Endothelial cell of umbilical vein (primary cell): ENCODE results near the gene SRSF1. TPM values are rescaled to one million over a fixed set of nuclear protein-coding genes. Genes with fewer than 3 reads are reported as not detected.

Experiments used
- BruUV-seq: library from RNA; stranded (reverse); fragments of 400-500 nt; replicated peaks from 2 replicates; lab custom pipeline; 2021; lab: Mats Ljungman, UMichigan
- CTCF ChIA-PET: fragments of 300-600, 350-600 bp; sonication (Branson Sonifier 250); formaldehyde crosslinking; loops from one replicate; lab custom pipeline; 2021; ENCODE audit warnings: antibody characterized with exemption, inconsistent platforms; lab: Charles Lee
- POLR2A ChIA-PET: fragments of 300-600, 350-600 bp; sonication (Branson Sonifier 250); formaldehyde crosslinking; loops from one replicate; lab custom pipeline; 2021; ENCODE audit warnings: antibody characterized with exemption, inconsistent platforms; lab: Charles Lee
- DNase-seq: peaks from one replicate; pipeline ENCODE4 v3.0.0-alpha.2; 2011; ENCODE audit warnings: low read depth, low spot score
- FAIRE-seq: peaks from 2 replicates; lab custom pipeline; 2011; peaks lifted over from hg19 to GRCh38; lab: Jason Lieb, UNC
- H2AFZ ChIP-seq: 2 replicates; pipeline ENCODE4 v1.6.0; 2012; ENCODE audit warnings: low read depth, low read length, control low read depth, inconsistent platforms
- H3K27ac ChIP-seq: 2 replicates; pipeline ENCODE4 v1.5.1; 2011; ENCODE audit warnings: low read depth, mild to moderate bottlenecking, control low read depth, low read length, moderate library complexity; ENCODE audit not compliant: insufficient read depth
- H3K27me3 ChIP-seq, 2 experiments: 2 replicates each; pipeline versions ENCODE4 v1.6.0 to v1.6.1; 2011; ENCODE audit warnings: low read length in 2 of 2, mixed read lengths in 1 of 2; ENCODE audit not compliant: control insufficient read depth in 2 of 2, insufficient read depth in 2 of 2
- H3K36me3 ChIP-seq, 2 experiments: 2 replicates in 1 of 2; 3 replicates in 1 of 2; pipeline ENCODE4 v1.5.1; 2011; ENCODE audit warnings: low read length in 2 of 2, mild to moderate bottlenecking in 1 of 2, moderate library complexity in 1 of 2; ENCODE audit not compliant: control insufficient read depth in 2 of 2, insufficient read depth in 2 of 2; ENCODE audit errors: extremely low read depth in 1 of 2
- H3K4me1 ChIP-seq: 3 replicates; pipeline ENCODE4 v1.5.1; 2011; ENCODE audit warnings: mild to moderate bottlenecking, low read length; ENCODE audit not compliant: control insufficient read depth, insufficient read depth; ENCODE audit errors: extremely low read depth
- H3K4me2 ChIP-seq: 2 replicates; pipeline ENCODE4 v1.6.1; 2011; ENCODE audit warnings: low read length, control low read depth, mixed read lengths; ENCODE audit not compliant: insufficient read depth
- H3K4me3 ChIP-seq, 3 experiments: fragments of 200-600 bp in 1 of 3; sonication (generic), shearing (Covaris generic) in 1 of 3; replicated peaks in 1 of 3; 2 replicates each; pipeline ENCODE4 v1.5.1; 2011 to 2016; ENCODE audit warnings: control low read depth in 3 of 3, low read length in 3 of 3, mild to moderate bottlenecking in 2 of 3, inconsistent platforms in 1 of 3, low read depth in 1 of 3, moderate library complexity in 1 of 3; ENCODE audit not compliant: insufficient read depth in 1 of 3
- H3K79me2 ChIP-seq: 2 replicates; pipeline ENCODE4 v1.6.0; 2012; ENCODE audit warnings: low read length, inconsistent platforms; ENCODE audit not compliant: control insufficient read depth, insufficient read depth
- H3K9ac ChIP-seq: replicated peaks from 2 replicates; pipeline ENCODE3; 2011; ENCODE audit warnings: low read length, control low read depth; ENCODE audit not compliant: insufficient read depth; ENCODE audit errors: extremely low read depth
- H3K9me1 ChIP-seq: replicated peaks from 3 replicates; pipeline ENCODE4 v1.6.0; 2011; ENCODE audit warnings: mild to moderate bottlenecking, low read length; ENCODE audit not compliant: control insufficient read depth, insufficient read depth; ENCODE audit errors: extremely low read depth
- H3K9me3 ChIP-seq: replicated peaks from 2 replicates; pipeline ENCODE4 v1.5.1; 2012; ENCODE audit warnings: low read length, inconsistent platforms; ENCODE audit not compliant: control insufficient read depth, insufficient read depth
- H4K20me1 ChIP-seq: replicated peaks from 2 replicates; pipeline ENCODE3; 2011; ENCODE audit warnings: mild to moderate bottlenecking, low read length; ENCODE audit not compliant: control insufficient read depth, insufficient read depth; ENCODE audit errors: extremely low read depth
- EZH2 ChIP-seq: IDR thresholded peaks from 2 replicates; pipeline ENCODE4 v1.6.1; 2012; ENCODE audit warnings: borderline replicate concordance, low read depth, mild to moderate bottlenecking, moderate library complexity, low read length, inconsistent platforms; ENCODE audit not compliant: severe bottlenecking
- FOS ChIP-seq: IDR thresholded peaks from 2 replicates; pipeline ENCODE4 v1.6.1; 2011; ENCODE audit warnings: mild to moderate bottlenecking, low read length, moderate library complexity, borderline replicate concordance; ENCODE audit not compliant: insufficient read depth
- GATA2 ChIP-seq: IDR thresholded peaks from 2 replicates; pipeline ENCODE4 v1.7.0; 2011; ENCODE audit warnings: low read depth, mild to moderate bottlenecking, moderate library complexity, mixed read lengths, low read length; ENCODE audit not compliant: insufficient read length, insufficient read depth
- JUN ChIP-seq: IDR thresholded peaks from 2 replicates; pipeline ENCODE4 v1.6.1; 2011; ENCODE audit warnings: borderline replicate concordance, low read depth; ENCODE audit not compliant: insufficient read length, insufficient read depth
- MYC ChIP-seq: IDR thresholded peaks from one replicate; pipeline ENCODE4 v1.6.1; 2011; ENCODE audit warnings: mild to moderate bottlenecking, low read depth, low read length
- POLR2A ChIP-seq: IDR thresholded peaks from 2 replicates; pipeline ENCODE4 v1.6.1; 2012; ENCODE audit warnings: low read depth, mild to moderate bottlenecking, control low read depth, low read length
- POLR2AphosphoS5 ChIP-seq: IDR thresholded peaks from 2 replicates; pipeline ENCODE4 v1.6.1; 2012; ENCODE audit warnings: low read depth, mild to moderate bottlenecking, control low read depth, low read length, moderate library complexity; ENCODE audit not compliant: insufficient read depth
- dilution Hi-C: fragments of 300-500 bp; cut with MboI; formaldehyde crosslinking; loops from one replicate; pipeline ENCODE4 v1.15.0; 2019; ENCODE audit warnings: low sequenced_read_pairs; ENCODE audit not compliant: extremely low pct_ligation_motif_present
- intact Hi-C: fragments of 100-400 bp; cut with micrococcal nuclease; formaldehyde crosslinking; loops from one replicate; pipeline ENCODE4 v1.10.0; 2022
- polyA plus RNA-seq, 4 experiments: library from polyadenylated mRNA; depleted of rRNA in 3 of 4; stranded (reverse) in 3 of 4; unstranded in 1 of 4; fragments of >200 nt; gene quantifications; 2 replicates each; pipeline versions ENCODE4 v1.2.1 to v1.2.3, GENCODE V29; 2011 to 2012; ENCODE audit warnings: missing spikeins in 1 of 4
- total RNA-seq: library from RNA; stranded (reverse); gene quantifications from 2 replicates; pipeline ENCODE4 v1.2.3, GENCODE V29; 2021
- TF ChIP-seq, protein P1 (sequence below): IDR thresholded peaks from 2 replicates; pipeline ENCODE4 v1.6.1; 2011; ENCODE audit not compliant: insufficient read depth, insufficient read length
- TF ChIP-seq, protein P2 (sequence below), 2 donors: IDR thresholded peaks; 1 replicate in 1 of 2; 2 replicates in 1 of 2; pipeline ENCODE4 v1.5.1; 2011; ENCODE audit warnings: low read length in 2 of 2, mild to moderate bottlenecking in 2 of 2, moderate library complexity in 2 of 2, control low read depth in 1 of 2, inconsistent platforms in 1 of 2, low read depth in 1 of 2; ENCODE audit not compliant: insufficient read depth in 1 of 2; ENCODE audit errors: extremely low read depth in 1 of 2

Gene SRSF1
- total and polyA plus RNA-seq, 2 donors (not counting 3 experiments of a cell fraction or from before 2014, with no cell fraction given) = 133 to 316 TPM

DNA sequence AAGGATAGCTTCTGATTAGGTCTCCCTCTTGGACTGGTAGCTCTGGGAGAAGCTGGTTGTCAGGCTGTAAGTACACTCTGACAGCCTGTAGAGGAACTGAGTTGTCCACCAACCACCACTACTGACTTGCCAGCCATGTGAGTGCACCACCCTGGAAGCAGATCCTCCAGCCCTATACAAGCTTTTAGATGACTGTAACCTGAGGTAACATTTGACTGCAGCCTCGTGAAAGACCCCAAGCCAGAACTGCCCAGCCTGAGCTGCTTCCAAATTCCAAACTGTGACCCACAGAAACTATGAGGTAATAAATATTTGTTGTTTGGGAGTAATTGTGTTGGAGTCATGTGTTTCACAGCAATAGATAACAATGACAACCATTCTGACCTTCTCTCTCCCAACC lies 45.4 kb upstream of the SRSF1 start:
- DNase-seq (no peak), FAIRE-seq (no peak)
- no peaks in the 10 kb centered on the region for H3K9me1 ChIP-seq
- dilution Hi-C loops = no loop called here
- no peak overlapping the region for H3K4me2 ChIP-seq
- POLR2A ChIA-PET = no interaction called here
- intact Hi-C loops = no loop called here
- no peaks in the 10 kb centered on the region for H3K9me3 ChIP-seq
- no peak overlapping the region for H3K9ac ChIP-seq
- H3K36me3 ChIP-seq = no peaks in the 10 kb centered on the region
- no peaks in the 10 kb centered on the region for H4K20me1 ChIP-seq
- BruUV-seq = no TSS peak
- H3K27me3 ChIP-seq = peaks cover 0 to 11% of the 10 kb centered on the region in 2 experiments
- CTCF ChIA-PET = no interaction called here
- no peaks in the 10 kb centered on the region for H3K79me2 ChIP-seq
- TF ChIP-seq, protein P1, sequence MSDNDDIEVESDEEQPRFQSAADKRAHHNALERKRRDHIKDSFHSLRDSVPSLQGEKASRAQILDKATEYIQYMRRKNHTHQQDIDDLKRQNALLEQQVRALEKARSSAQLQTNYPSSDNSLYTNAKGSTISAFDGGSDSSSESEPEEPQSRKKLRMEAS = no peak
- TF ChIP-seq MYC = no peak
- TF ChIP-seq FOS = no peak
- TF ChIP-seq POLR2AphosphoS5 = no peak
- TF ChIP-seq, protein P2, sequence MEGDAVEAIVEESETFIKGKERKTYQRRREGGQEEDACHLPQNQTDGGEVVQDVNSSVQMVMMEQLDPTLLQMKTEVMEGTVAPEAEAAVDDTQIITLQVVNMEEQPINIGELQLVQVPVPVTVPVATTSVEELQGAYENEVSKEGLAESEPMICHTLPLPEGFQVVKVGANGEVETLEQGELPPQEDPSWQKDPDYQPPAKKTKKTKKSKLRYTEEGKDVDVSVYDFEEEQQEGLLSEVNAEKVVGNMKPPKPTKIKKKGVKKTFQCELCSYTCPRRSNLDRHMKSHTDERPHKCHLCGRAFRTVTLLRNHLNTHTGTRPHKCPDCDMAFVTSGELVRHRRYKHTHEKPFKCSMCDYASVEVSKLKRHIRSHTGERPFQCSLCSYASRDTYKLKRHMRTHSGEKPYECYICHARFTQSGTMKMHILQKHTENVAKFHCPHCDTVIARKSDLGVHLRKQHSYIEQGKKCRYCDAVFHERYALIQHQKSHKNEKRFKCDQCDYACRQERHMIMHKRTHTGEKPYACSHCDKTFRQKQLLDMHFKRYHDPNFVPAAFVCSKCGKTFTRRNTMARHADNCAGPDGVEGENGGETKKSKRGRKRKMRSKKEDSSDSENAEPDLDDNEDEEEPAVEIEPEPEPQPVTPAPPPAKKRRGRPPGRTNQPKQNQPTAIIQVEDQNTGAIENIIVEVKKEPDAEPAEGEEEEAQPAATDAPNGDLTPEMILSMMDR (IDR thresholded peaks at IDR 0.05; ENCODE audit: extremely low read depth in 1 of 2, insufficient read depth in 1 of 2, low read depth in 1 of 2, low read length in 2 of 2) = no peak
- TF ChIP-seq JUN = no peak
- TF ChIP-seq GATA2 = no peak
- no peak for TF ChIP-seq POLR2A
- no peak for TF ChIP-seq EZH2
- no peak overlapping the region for H2AFZ ChIP-seq
- no peak overlapping the region for H3K4me3 ChIP-seq
- H3K27ac ChIP-seq = no peak overlapping the region
- no peaks in the 10 kb centered on the region for H3K4me1 ChIP-seq
